Progenitor cell of endocrine pancreas (in vitro differentiated cells): Measurements from ENCODE around the gene DNAH7. TPM values are rescaled to one million over a fixed set of nuclear protein-coding genes. Genes with fewer than 3 reads are reported as not detected.

Experiments used
- DNase-seq: peaks from one replicate; pipeline ENCODE4 v3.0.0; 2021; ENCODE audit warnings: low spot score; ENCODE audit not compliant: unreplicated experiment
- H3K27ac Mint-ChIP-seq: 2 replicates; pipeline ENCODE4 v1.8.0; 2021; ENCODE audit warnings: mild to moderate bottlenecking, moderate library complexity, mixed read lengths
- H3K27me3 Mint-ChIP-seq: 2 replicates; pipeline ENCODE4 v1.8.0; 2021; ENCODE audit warnings: mixed read lengths
- H3K36me3 Mint-ChIP-seq: 2 replicates; pipeline ENCODE4 v1.8.0; 2022; ENCODE audit warnings: mixed read lengths; ENCODE audit not compliant: insufficient read depth
- H3K4me1 Mint-ChIP-seq: 2 replicates; pipeline ENCODE4 v1.8.0; 2021; ENCODE audit warnings: low read depth, mixed read lengths
- H3K4me3 Mint-ChIP-seq: 2 replicates; pipeline ENCODE4 v1.8.0; 2021; ENCODE audit warnings: low read depth, mild to moderate bottlenecking, moderate library complexity, mixed read lengths
- H3K9me3 Mint-ChIP-seq: 2 replicates; pipeline ENCODE4 v1.8.0; 2021; ENCODE audit warnings: low read depth, mixed read lengths
- CTCF ChIP-seq: fragments of 200-600 bp; sonication (generic); IDR thresholded peaks from one replicate; pipeline ENCODE4 v1.5.0; 2021; ENCODE audit warnings: antibody characterized with exemption, mild to moderate bottlenecking; ENCODE audit not compliant: unreplicated experiment
- total RNA-seq: library from RNA; stranded (reverse); gene quantifications from 2 replicates; pipeline ENCODE4 v1.2.1, GENCODE V29; 2021

The DNAH7 gene
- total RNA-seq, 1 donor from 2014 or later: 5.9 TPM

GRCh38 chr2:196076778-196077568 lies 8.3 kb upstream of the DNAH7 start:
- H3K9me3 Mint-ChIP-seq: no peaks in the 10 kb centered on the region
- no peak overlapping the region for H3K4me3 Mint-ChIP-seq
- no peaks in the 10 kb centered on the region for H3K36me3 Mint-ChIP-seq
- no peak for DNase-seq
- H3K27me3 Mint-ChIP-seq: no peaks in the 10 kb centered on the region
- peak overlapping the region; percentile 9 for H3K27ac Mint-ChIP-seq
- no peaks in the 10 kb centered on the region for H3K4me1 Mint-ChIP-seq
- TF ChIP-seq CTCF: no peak

- H3K27me3 Mint-ChIP-seq: no peaks in the 10 kb centered on the region
- no peak overlapping the region for H3K4me3 Mint-ChIP-seq
- H3K36me3 Mint-ChIP-seq: no peaks in the 10 kb centered on the region
- TF ChIP-seq CTCF: no peak
- no peak overlapping the region for H3K27ac Mint-ChIP-seq
- DNase-seq: no peak
- H3K4me1 Mint-ChIP-seq: no peaks in the 10 kb centered on the region
- no peaks in the 10 kb centered on the region for H3K9me3 Mint-ChIP-seq
Measured at GRCh38 chr2:196075196-196075595, 6.6 kb upstream of the DNAH7 start.

- no peak overlapping the region for H3K27ac Mint-ChIP-seq
- H3K9me3 Mint-ChIP-seq: no peaks in the 10 kb centered on the region
- no peaks in the 10 kb centered on the region for H3K4me1 Mint-ChIP-seq
- no peak overlapping the region for H3K4me3 Mint-ChIP-seq
- H3K27me3 Mint-ChIP-seq: no peaks in the 10 kb centered on the region
- TF ChIP-seq CTCF: no peak
- no peaks in the 10 kb centered on the region for H3K36me3 Mint-ChIP-seq
- no peak for DNase-seq
Measured at GRCh38 chr2:196074631-196075030, 6.0 kb upstream of the DNAH7 start.

- no peak for DNase-seq
- Mint-ChIP-seq H3K27me3 (no peaks in the 10 kb centered on the region), H3K4me1 (no peaks in the 10 kb centered on the region), H3K36me3 (no peaks in the 10 kb centered on the region), H3K9me3 (peaks cover 3% of the 10 kb centered on the region), H3K27ac (no peak overlapping the region), H3K4me3 (no peak overlapping the region)
- no peak for TF ChIP-seq CTCF
Measured at GRCh38 chr2:196073521-196073920, 4.9 kb upstream of the DNAH7 start.

GRCh38 chr2:196067088-196067382 lies 1.6 kb downstream of the DNAH7 start:
- Mint-ChIP-seq H3K9me3 (peaks cover 3% of the 10 kb centered on the region), H3K36me3 (no peaks in the 10 kb centered on the region), H3K27me3 (no peaks in the 10 kb centered on the region), H3K4me3 (peak overlapping the region; percentile 52), H3K4me1 (peaks cover 3% of the 10 kb centered on the region), H3K27ac (no peak overlapping the region)
- TF ChIP-seq CTCF: no peak
- no peak for DNase-seq
